Trophoblast cell (in vitro differentiated cells and primary cell): Measurements from ENCODE around the gene PARD6A. TPM values are rescaled to one million over a fixed set of nuclear protein-coding genes. Genes with fewer than 3 reads are reported as not detected.

Experiments used
- DNase-seq, 2 donors: peaks; one replicate each; pipeline ENCODE4 v3.0.0-alpha.2; 2016
- H2AFZ ChIP-seq: 2 replicates; pipeline ENCODE4 v1.6.1; 2013; ENCODE audit warnings: low read length, moderate library complexity, mild to moderate bottlenecking; ENCODE audit not compliant: insufficient read depth, poor library complexity
- H2AK5ac ChIP-seq: 2 replicates; pipeline ENCODE4 v1.6.1; 2013; ENCODE audit warnings: mild to moderate bottlenecking, low read length
- H2BK120ac ChIP-seq: 2 replicates; pipeline ENCODE4 v1.6.1; 2013; ENCODE audit warnings: low read length, mild to moderate bottlenecking, moderate library complexity; ENCODE audit not compliant: insufficient read depth, poor library complexity
- H2BK12ac ChIP-seq: 2 replicates; pipeline ENCODE4 v1.6.1; 2013; ENCODE audit warnings: mild to moderate bottlenecking, low read length, moderate library complexity
- H2BK5ac ChIP-seq: 2 replicates; pipeline ENCODE4 v1.6.1; 2013; ENCODE audit warnings: low read length, low read depth, moderate library complexity, mild to moderate bottlenecking; ENCODE audit not compliant: poor library complexity
- H3K14ac ChIP-seq: 2 replicates; pipeline ENCODE4 v1.6.1; 2013; ENCODE audit warnings: mild to moderate bottlenecking, low read length
- H3K18ac ChIP-seq: 2 replicates; pipeline ENCODE4 v1.6.1; 2013; ENCODE audit warnings: mild to moderate bottlenecking, low read length
- H3K23ac ChIP-seq: 2 replicates; pipeline ENCODE4 v1.6.1; 2013; ENCODE audit warnings: low read length
- H3K27ac ChIP-seq: 2 replicates; pipeline ENCODE4 v1.5.1; 2013; ENCODE audit warnings: low read depth, mild to moderate bottlenecking, inconsistent platforms, low read length, moderate library complexity
- H3K27me3 ChIP-seq: 2 replicates; pipeline ENCODE4 v1.6.1; 2013; ENCODE audit warnings: inconsistent platforms, mild to moderate bottlenecking, low read length, moderate library complexity; ENCODE audit not compliant: insufficient read depth
- H3K36me3 ChIP-seq, 2 experiments: 1 replicate in 1 of 2; 2 replicates in 1 of 2; pipeline ENCODE4 v1.6.1; 2013; ENCODE audit warnings: low read length in 2 of 2, mild to moderate bottlenecking in 2 of 2, moderate library complexity in 1 of 2; ENCODE audit not compliant: insufficient read depth in 2 of 2, control insufficient read depth in 1 of 2
- H3K4ac ChIP-seq: 2 replicates; pipeline ENCODE4 v1.6.1; 2013; ENCODE audit warnings: low read depth, mild to moderate bottlenecking, low read length, moderate library complexity
- H3K4me1 ChIP-seq, 2 experiments: 1 replicate in 1 of 2; 2 replicates in 1 of 2; pipeline ENCODE4 v1.6.1; 2013; ENCODE audit warnings: low read length in 2 of 2, mild to moderate bottlenecking in 2 of 2, moderate library complexity in 1 of 2; ENCODE audit not compliant: insufficient read depth in 2 of 2, control insufficient read depth in 1 of 2
- H3K4me2 ChIP-seq: 2 replicates; pipeline ENCODE4 v1.6.1; 2013; ENCODE audit warnings: inconsistent platforms, mild to moderate bottlenecking, low read length, moderate library complexity
- H3K4me3 ChIP-seq: 2 replicates; pipeline ENCODE4 v1.5.1; 2013; ENCODE audit warnings: mild to moderate bottlenecking, low read depth, low read length, inconsistent platforms
- H3K79me1 ChIP-seq: one replicate; pipeline ENCODE4 v1.6.1; 2013; ENCODE audit warnings: low read length
- H3K79me2 ChIP-seq: 2 replicates; pipeline ENCODE4 v1.6.1; 2013; ENCODE audit warnings: low read length, mild to moderate bottlenecking; ENCODE audit not compliant: control insufficient read depth, insufficient read depth, poor library complexity
- H3K9ac ChIP-seq: 2 replicates; pipeline ENCODE4 v1.6.1; 2013; ENCODE audit warnings: mild to moderate bottlenecking, low read length
- H3K9me3 ChIP-seq: 2 replicates; pipeline ENCODE4 v1.6.1; 2013; ENCODE audit warnings: low read depth, mild to moderate bottlenecking, control low read depth, inconsistent platforms, low read length; ENCODE audit not compliant: insufficient read depth
- H4K12ac ChIP-seq: 2 replicates; pipeline ENCODE4 v1.6.1; 2013; ENCODE audit warnings: low read depth, mild to moderate bottlenecking, low read length, moderate library complexity
- H4K8ac ChIP-seq: 2 replicates; pipeline ENCODE4 v1.6.1; 2013; ENCODE audit warnings: low read depth, mild to moderate bottlenecking, low read length, moderate library complexity
- H4K91ac ChIP-seq: one replicate; pipeline ENCODE4 v1.6.1; 2013; ENCODE audit warnings: low read depth, mild to moderate bottlenecking, low read length, moderate library complexity
- WGBS: extraction: QIAGEN DNeasy Blood & Tissue Kit; methylation state at CpG from one replicate; pipeline ENCODE4 v1.1.7; 2013; ENCODE audit warnings: missing lambda C conversion rate; ENCODE audit not compliant: insufficient read length, insufficient coverage; ENCODE audit errors: extremely low coverage; 5-methylcytosine and 5-hydroxymethylcytosine counted together
- polyA plus RNA-seq: library from polyadenylated mRNA; stranded (reverse); fragments of 200-250 nt; gene quantifications from 2 replicates; pipeline ENCODE4 v1.2.3, GENCODE V29; 2013

The PARD6A gene, protein sequence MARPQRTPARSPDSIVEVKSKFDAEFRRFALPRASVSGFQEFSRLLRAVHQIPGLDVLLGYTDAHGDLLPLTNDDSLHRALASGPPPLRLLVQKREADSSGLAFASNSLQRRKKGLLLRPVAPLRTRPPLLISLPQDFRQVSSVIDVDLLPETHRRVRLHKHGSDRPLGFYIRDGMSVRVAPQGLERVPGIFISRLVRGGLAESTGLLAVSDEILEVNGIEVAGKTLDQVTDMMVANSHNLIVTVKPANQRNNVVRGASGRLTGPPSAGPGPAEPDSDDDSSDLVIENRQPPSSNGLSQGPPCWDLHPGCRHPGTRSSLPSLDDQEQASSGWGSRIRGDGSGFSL
- polyA plus RNA-seq = 0.74 and 0.76 TPM in 2 replicates

DNA sequence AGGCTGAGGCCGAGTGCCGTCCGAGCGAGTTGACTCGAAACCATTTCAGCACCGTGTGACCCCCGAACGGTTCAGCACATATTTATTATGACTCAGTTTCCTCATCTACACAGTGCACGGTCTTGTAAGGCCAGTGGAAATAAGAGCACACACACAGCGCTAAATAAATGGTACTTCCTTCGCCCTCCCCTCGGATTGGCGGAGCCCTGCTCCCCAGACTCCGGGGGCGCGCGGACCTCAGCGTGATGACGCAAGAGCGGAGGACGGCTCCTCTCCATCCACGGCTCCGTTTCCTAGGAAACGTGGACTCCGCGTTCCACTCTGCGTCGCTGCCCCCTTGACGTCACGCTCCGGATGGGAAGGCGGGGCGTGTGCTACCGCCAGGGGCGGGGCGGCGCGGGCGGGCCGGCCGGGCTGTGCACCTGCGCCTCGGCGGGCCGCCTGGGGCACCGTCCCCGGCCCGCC is at the start of gene PARD6A:
PARD6A (plus strand) TSS at position 397 of the 465 bp plus-strand sequence. CDS start 79 bp downstream, outside the sequence.
- H3K79me2 ChIP-seq = peaks cover 3% of the 10 kb centered on the region
- no peak within 1 kb of the TSS for H3K23ac ChIP-seq
- peak within 1 kb of the TSS; percentile 16 for H3K9ac ChIP-seq
- no peaks in the 10 kb centered on the region for H3K9me3 ChIP-seq
- peak within 1 kb of the TSS; percentile 68 for H4K91ac ChIP-seq
- peak within 1 kb of the TSS; percentile 81 for H3K4me2 ChIP-seq
- peak within 1 kb of the TSS; percentile 59 for H4K12ac ChIP-seq
- H3K36me3 ChIP-seq = peaks cover 13 to 21% of the 10 kb centered on the region in 2 experiments
- no peak within 1 kb of the TSS for H2BK12ac ChIP-seq
- H2BK5ac ChIP-seq = peak within 1 kb of the TSS; percentile 10
- peak within 1 kb of the TSS; percentile 25 for H3K27ac ChIP-seq
- H4K8ac ChIP-seq = peak within 1 kb of the TSS; percentile 88
- H3K18ac ChIP-seq = peak within 1 kb of the TSS; percentile 71
- peak; percentile 87 to 98 for DNase-seq
- no peaks in the 10 kb centered on the region for H3K27me3 ChIP-seq
- peak within 1 kb of the TSS; percentile 55 for H3K14ac ChIP-seq
- peak within 1 kb of the TSS; percentile 47 for H2BK120ac ChIP-seq
- H2AK5ac ChIP-seq = no peak within 1 kb of the TSS
- WGBS = no CpG with 5 or more reads among the region's 48 CpGs
- H3K4me1 ChIP-seq = peaks cover 5 to 10% of the 10 kb centered on the region in 2 experiments
- H2AFZ ChIP-seq = peak within 1 kb of the TSS; percentile 80
- H3K4ac ChIP-seq = no peak within 1 kb of the TSS
- peaks cover 7% of the 10 kb centered on the region for H3K79me1 ChIP-seq
- H3K4me3 ChIP-seq = peak within 1 kb of the TSS; percentile 85

DNA sequence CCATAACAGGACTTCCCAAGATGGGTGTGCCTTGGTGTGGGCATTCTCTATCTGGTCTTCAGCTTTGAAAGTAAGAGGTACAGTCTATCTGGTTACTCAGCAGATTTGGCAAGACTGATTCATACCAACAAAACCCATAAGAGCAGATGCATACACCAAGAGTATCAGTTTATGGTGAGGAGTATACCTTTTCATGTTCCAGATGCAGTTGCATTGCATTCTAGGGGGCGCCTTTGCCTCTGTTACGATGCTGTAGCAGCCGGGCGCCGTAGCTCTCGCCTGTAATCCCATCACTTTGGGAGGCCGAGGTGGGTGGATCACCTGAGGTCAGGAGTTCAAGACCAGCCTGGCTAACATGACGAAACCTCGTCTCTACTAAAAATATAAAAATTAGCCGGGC is 47.0 kb upstream of the PARD6A start:
- no peak overlapping the region for H4K91ac ChIP-seq
- H4K8ac ChIP-seq = no peak overlapping the region
- H3K18ac ChIP-seq = no peak overlapping the region
- H3K36me3 ChIP-seq = peaks cover 35 to 38% of the 10 kb centered on the region in 2 experiments
- H3K4me2 ChIP-seq = no peak overlapping the region
- no peak overlapping the region for H2BK5ac ChIP-seq
- no peaks in the 10 kb centered on the region for H3K27me3 ChIP-seq
- WGBS = no CpG with 5 or more reads among the region's 10 CpGs
- no peak overlapping the region for H3K9ac ChIP-seq
- no peaks in the 10 kb centered on the region for H3K4me1 ChIP-seq
- no peaks in the 10 kb centered on the region for H3K79me1 ChIP-seq
- no peak overlapping the region for H2BK12ac ChIP-seq
- no peak overlapping the region for H3K23ac ChIP-seq
- H2BK120ac ChIP-seq = no peak overlapping the region
- peaks cover under 1% of the 10 kb centered on the region for H3K79me2 ChIP-seq
- H4K12ac ChIP-seq = no peak overlapping the region
- H2AFZ ChIP-seq = no peak overlapping the region
- H3K4me3 ChIP-seq = no peak overlapping the region
- no peak overlapping the region for H3K27ac ChIP-seq
- no peak overlapping the region for H2AK5ac ChIP-seq
- H3K4ac ChIP-seq = no peak overlapping the region
- H3K14ac ChIP-seq = no peak overlapping the region
- peak in 1 of 2 donors; percentile 12 for DNase-seq
- H3K9me3 ChIP-seq = peaks cover 1% of the 10 kb centered on the region

DNA sequence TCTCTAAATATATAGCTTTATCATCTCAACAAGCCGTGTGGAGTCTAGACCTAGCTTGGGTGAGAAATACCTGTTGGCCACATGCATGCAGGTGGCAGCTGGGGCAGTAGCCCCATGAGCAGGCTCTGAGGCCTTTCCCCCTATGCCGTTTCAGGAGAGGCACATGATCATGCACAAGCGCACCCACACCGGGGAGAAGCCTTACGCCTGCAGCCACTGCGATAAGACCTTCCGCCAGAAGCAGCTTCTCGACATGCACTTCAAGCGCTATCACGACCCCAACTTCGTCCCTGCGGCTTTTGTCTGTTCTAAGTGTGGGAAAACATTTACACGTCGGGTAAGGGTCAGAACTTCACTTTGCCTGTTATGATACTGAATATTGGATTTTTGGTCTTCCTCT is 32.5 kb upstream of the PARD6A start:
- Histone ChIP-seq H3K4me2 (no peak overlapping the region), H4K91ac (no peak overlapping the region), H3K4me1 (no peaks in the 10 kb centered on the region), H3K27ac (no peak overlapping the region), H3K79me2 (no peaks in the 10 kb centered on the region), H2BK5ac (no peak overlapping the region), H3K9ac (no peak overlapping the region), H3K23ac (no peak overlapping the region), H4K12ac (no peak overlapping the region), H3K9me3 (no peaks in the 10 kb centered on the region), H3K4ac (no peak overlapping the region), H4K8ac (no peak overlapping the region), H3K36me3 (peaks cover 42 to 62% of the 10 kb centered on the region in 2 experiments), H3K79me1 (no peaks in the 10 kb centered on the region), H3K4me3 (no peak overlapping the region), H2AFZ (no peak overlapping the region), H3K14ac (no peak overlapping the region), H3K18ac (no peak overlapping the region), H2BK120ac (no peak overlapping the region), H2BK12ac (no peak overlapping the region), H3K27me3 (no peaks in the 10 kb centered on the region), H2AK5ac (no peak overlapping the region)
- no peak for DNase-seq
- WGBS = no CpG with 5 or more reads among the region's 14 CpGs

DNA sequence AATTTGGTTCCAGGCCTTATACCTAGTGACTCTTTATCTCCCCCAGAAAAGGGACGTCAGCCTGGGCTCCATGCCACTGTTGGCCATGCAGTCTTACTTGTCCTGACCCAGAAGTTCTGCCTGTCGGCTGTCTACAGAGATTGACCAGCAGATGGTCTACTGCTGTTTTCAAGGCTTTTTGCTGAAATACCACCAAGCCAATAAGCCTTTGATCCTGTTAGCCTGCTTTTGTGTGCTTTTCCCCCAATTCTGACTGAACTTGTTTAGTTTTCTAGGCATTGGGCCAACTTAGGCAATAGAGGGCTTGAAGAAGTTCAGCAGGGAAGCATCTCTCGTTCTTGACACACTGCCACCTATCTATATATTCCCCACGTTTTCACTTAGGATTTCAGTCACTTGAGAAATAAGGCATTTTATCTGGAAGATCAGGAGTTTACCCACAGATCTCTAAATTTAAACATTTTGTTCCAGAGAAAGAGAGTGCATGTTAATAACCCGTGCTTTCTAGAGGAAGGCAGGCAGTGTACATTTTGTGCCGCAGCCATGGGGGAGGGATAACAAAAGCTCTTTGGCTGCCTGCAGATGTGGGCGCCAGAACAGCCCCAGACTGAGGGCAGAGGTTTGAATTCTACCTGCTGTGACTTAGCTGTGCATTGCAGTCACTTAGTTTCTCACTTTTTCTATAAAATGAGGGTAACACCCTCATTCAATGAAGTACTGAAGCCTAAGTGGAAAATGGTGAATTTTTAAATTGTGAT is 28.2 kb upstream of the PARD6A start:
- no peak overlapping the region for H2BK120ac ChIP-seq
- H4K12ac ChIP-seq = no peak overlapping the region
- no peak overlapping the region for H2BK12ac ChIP-seq
- no peaks in the 10 kb centered on the region for H3K79me2 ChIP-seq
- no peak overlapping the region for H3K4ac ChIP-seq
- H3K79me1 ChIP-seq = no peaks in the 10 kb centered on the region
- no peaks in the 10 kb centered on the region for H3K27me3 ChIP-seq
- no peak overlapping the region for H3K9ac ChIP-seq
- H2AFZ ChIP-seq = no peak overlapping the region
- H2AK5ac ChIP-seq = no peak overlapping the region
- H2BK5ac ChIP-seq = no peak overlapping the region
- H3K4me2 ChIP-seq = no peak overlapping the region
- H4K91ac ChIP-seq = no peak overlapping the region
- no peak for DNase-seq
- H3K36me3 ChIP-seq = peaks cover 50 to 64% of the 10 kb centered on the region in 2 experiments
- H3K4me1 ChIP-seq = no peaks in the 10 kb centered on the region
- WGBS = no CpG with 5 or more reads among the region's 7 CpGs
- H3K27ac ChIP-seq = no peak overlapping the region
- no peak overlapping the region for H3K23ac ChIP-seq
- no peak overlapping the region for H3K4me3 ChIP-seq
- H3K14ac ChIP-seq = no peak overlapping the region
- no peak overlapping the region for H3K18ac ChIP-seq
- no peaks in the 10 kb centered on the region for H3K9me3 ChIP-seq
- H4K8ac ChIP-seq = no peak overlapping the region
